ENCODE measurements around the gene BCAS3. TPM values are rescaled to one million over a fixed set of nuclear protein-coding genes. Genes with fewer than 3 reads are reported as not detected.
"Not testable (repeated sequence)": the region's sequence is repeated elsewhere in the genome, so short reads cannot be mapped to it uniquely, and the experiment has no call there.

The BCAS3 gene
- total RNA-seq, 1 donor from 2014 or later, result 64.9 TPM

GRCh38 chr17:60659156-60659555 lies 18.5 kb upstream of the BCAS3 start:
- Mint-ChIP-seq H3K4me3 (no peak overlapping the region), H3K27ac (no peak overlapping the region), H3K4me1 (no peaks in the 10 kb centered on the region), H3K9me3 (no peaks in the 10 kb centered on the region), H3K36me3 (peaks cover 31% of the 10 kb centered on the region), H3K27me3 (ENCODE audit: low read depth) (no peaks in the 10 kb centered on the region)
- no peak for TF ChIP-seq CTCF (IDR thresholded peaks at IDR 0.05; ENCODE audit: unreplicated experiment)
- DNase-seq (ENCODE audit: low spot score in 2 of 2, unreplicated experiment in 2 of 2), result no peak

- TF ChIP-seq CTCF (IDR thresholded peaks at IDR 0.05; ENCODE audit: unreplicated experiment), result no peak
- H3K4me1 Mint-ChIP-seq, result no peaks in the 10 kb centered on the region
- H3K27me3 Mint-ChIP-seq (ENCODE audit: low read depth), result no peaks in the 10 kb centered on the region
- H3K4me3 Mint-ChIP-seq, result no peak overlapping the region
- H3K27ac Mint-ChIP-seq, result no peak overlapping the region
- H3K36me3 Mint-ChIP-seq, result peaks cover 38% of the 10 kb centered on the region
- no peaks in the 10 kb centered on the region for H3K9me3 Mint-ChIP-seq
- DNase-seq (ENCODE audit: low spot score in 2 of 2, unreplicated experiment in 2 of 2), result no peak
Observed at GRCh38 chr17:60661489-60661888, 16.2 kb upstream of the BCAS3 start.

- peaks cover 27% of the 10 kb centered on the region for H3K36me3 Mint-ChIP-seq
- no peaks in the 10 kb centered on the region for H3K27me3 Mint-ChIP-seq (ENCODE audit: low read depth)
Observed at GRCh38 chr17:60664022-60664421, 13.6 kb upstream of the BCAS3 start.

GRCh38 chr17:60665602-60666001 lies 12.0 kb upstream of the BCAS3 start:
- DNase-seq (ENCODE audit: low spot score in 2 of 2, unreplicated experiment in 2 of 2), result no peak
- Mint-ChIP-seq H3K27ac (no peak overlapping the region), H3K36me3 (peaks cover 21% of the 10 kb centered on the region), H3K9me3 (no peaks in the 10 kb centered on the region), H3K27me3 (ENCODE audit: low read depth) (no peaks in the 10 kb centered on the region), H3K4me1 (no peaks in the 10 kb centered on the region), H3K4me3 (no peak overlapping the region)
- no peak for TF ChIP-seq CTCF (IDR thresholded peaks at IDR 0.05; ENCODE audit: unreplicated experiment)

More at GRCh38 chr17:60664022-60664421, 13.6 kb upstream of the BCAS3 start:
- Mint-ChIP-seq H3K4me3 (no peak overlapping the region), H3K9me3 (no peaks in the 10 kb centered on the region), H3K4me1 (no peaks in the 10 kb centered on the region), H3K27ac (no peak overlapping the region)
- DNase-seq (ENCODE audit: low spot score in 2 of 2, unreplicated experiment in 2 of 2), result no peak
- TF ChIP-seq CTCF (IDR thresholded peaks at IDR 0.05; ENCODE audit: unreplicated experiment), result no peak

- not testable (repeated sequence) for H3K4me1 Mint-ChIP-seq; H3K4me3 Mint-ChIP-seq; H3K9me3 Mint-ChIP-seq; DNase-seq (ENCODE audit: low spot score in 2 of 2, unreplicated experiment in 2 of 2); H3K27ac Mint-ChIP-seq; H3K27me3 Mint-ChIP-seq (ENCODE audit: low read depth)
- H3K36me3 Mint-ChIP-seq, result peaks cover 11% of the 10 kb centered on the region
Observed at GRCh38 chr17:60668741-60669140, 8.9 kb upstream of the BCAS3 start.

GRCh38 chr17:60671482-60671881 lies 6.2 kb upstream of the BCAS3 start:
- Mint-ChIP-seq H3K27ac (no peak overlapping the region), H3K36me3 (no peaks in the 10 kb centered on the region), H3K4me1 (no peaks in the 10 kb centered on the region), H3K27me3 (ENCODE audit: low read depth) (no peaks in the 10 kb centered on the region), H3K9me3 (peaks cover 5% of the 10 kb centered on the region), H3K4me3 (no peak overlapping the region)
- DNase-seq (ENCODE audit: low spot score in 2 of 2, unreplicated experiment in 2 of 2), result no peak
- TF ChIP-seq CTCF (IDR thresholded peaks at IDR 0.05; ENCODE audit: unreplicated experiment), result no peak

GRCh38 chr17:60674637-60675036 lies 3.0 kb upstream of the BCAS3 start:
- not testable (repeated sequence) for DNase-seq (ENCODE audit: low spot score in 2 of 2, unreplicated experiment in 2 of 2); H3K9me3 Mint-ChIP-seq; H3K36me3 Mint-ChIP-seq; H3K27ac Mint-ChIP-seq; H3K27me3 Mint-ChIP-seq (ENCODE audit: low read depth)
- Mint-ChIP-seq H3K4me3 (peak overlapping the region; percentile 24), H3K4me1 (peaks cover 20% of the 10 kb centered on the region)
